OCI-LY7 (cell line): ENCODE data around the gene PPP1R3A. TPM values are rescaled to one million over a fixed set of nuclear protein-coding genes. Genes with fewer than 3 reads are reported as not detected.

Experiments
- BruUV-seq: library from RNA; stranded (reverse); fragments of 400-500 nt; replicated peaks from 2 replicates; lab custom pipeline; 2021; lab: Mats Ljungman, UMichigan
- CTCF ChIA-PET: fragments of 300-600 bp; sonication (Branson Sonifier 250); formaldehyde crosslinking; loops from one replicate; lab custom pipeline; 2022; ENCODE audit warnings: antibody characterized with exemption; ENCODE audit not compliant: unreplicated experiment; lab: Charles Lee
- POLR2A ChIA-PET: fragments of 300-600 bp; sonication (Branson Sonifier 250); formaldehyde crosslinking; loops from one replicate; lab custom pipeline; 2022; ENCODE audit warnings: antibody characterized with exemption; lab: Charles Lee
- DNase-seq: peaks from one replicate; pipeline ENCODE4 v3.0.0-alpha.2; 2015; ENCODE audit warnings: low spot score
- H2AFZ ChIP-seq: fragments of 200-600 bp; sonication (generic), shearing (Covaris generic); 2 replicates; pipeline ENCODE4 v1.6.1; 2014; ENCODE audit warnings: mild to moderate bottlenecking, antibody characterized with exemption, low read length, moderate library complexity
- H3K27ac ChIP-seq: fragments of 200-600 bp; sonication (generic); 2 replicates; pipeline ENCODE4 v1.5.1; 2014; ENCODE audit warnings: mixed run types, low read depth, mild to moderate bottlenecking, moderate library complexity, low read length, inconsistent platforms; ENCODE audit not compliant: poor library complexity, severe bottlenecking
- H3K36me3 ChIP-seq: fragments of 200-600 bp; sonication (generic); 2 replicates; pipeline ENCODE4 v1.6.1; 2014; ENCODE audit warnings: mild to moderate bottlenecking, antibody characterized with exemption, low read length, moderate library complexity, mixed read lengths; ENCODE audit not compliant: insufficient read depth
- H3K4me1 ChIP-seq: fragments of 200-600 bp; sonication (generic); 2 replicates; pipeline ENCODE4 v1.5.1; 2014; ENCODE audit warnings: mild to moderate bottlenecking, low read length; ENCODE audit not compliant: insufficient read depth, poor library complexity, severe bottlenecking
- H3K4me2 ChIP-seq: fragments of 200-600 bp; sonication (generic); 2 replicates; pipeline ENCODE4 v1.6.1; 2014; ENCODE audit warnings: mild to moderate bottlenecking, low read length
- H3K4me3 ChIP-seq: fragments of 200-600 bp; sonication (generic); 2 replicates; pipeline ENCODE4 v1.5.1; 2014; ENCODE audit warnings: mild to moderate bottlenecking, low read depth, low read length; ENCODE audit not compliant: poor library complexity, severe bottlenecking
- H3K79me2 ChIP-seq: fragments of 200-600 bp; sonication (generic); 2 replicates; pipeline ENCODE4 v1.6.1; 2016; ENCODE audit warnings: low read depth, mild to moderate bottlenecking, low read length, moderate library complexity, mixed read lengths; ENCODE audit not compliant: insufficient read depth
- H3K9me2 ChIP-seq: fragments of 200-600 bp; sonication (generic); 2 replicates; pipeline ENCODE4 v1.6.1; 2016; ENCODE audit warnings: mild to moderate bottlenecking, low read length, mixed read lengths; ENCODE audit not compliant: insufficient read depth
- H3K9me3 ChIP-seq: fragments of 200-600 bp; sonication (generic); 2 replicates; pipeline ENCODE4 v1.6.1; 2014; ENCODE audit warnings: mild to moderate bottlenecking, mixed run types, low read length, mixed read lengths
- H4K20me1 ChIP-seq: fragments of 200-600 bp; sonication (generic); 2 replicates; pipeline ENCODE4 v1.6.1; 2014; ENCODE audit warnings: mild to moderate bottlenecking, antibody characterized with exemption, low read length, moderate library complexity, mixed read lengths; ENCODE audit not compliant: insufficient read depth
- CTCF ChIP-seq: fragments of 200-600 bp; sonication (generic); conservative IDR thresholded peaks from 2 replicates; pipeline ENCODE4 v1.5.1; 2014; ENCODE audit warnings: mild to moderate bottlenecking, antibody characterized with exemption, low read length, moderate library complexity, mixed read lengths
- EZH2phosphoT487 ChIP-seq: fragments of 200-600 bp; sonication (generic); IDR thresholded peaks from 2 replicates; pipeline ENCODE4 v1.6.1; 2018; ENCODE audit warnings: low read depth, borderline replicate concordance, mild to moderate bottlenecking, mixed run types, antibody characterized with exemption, low read length, moderate library complexity, mixed read lengths
- intact Hi-C: fragments of 100-400 bp; cut with micrococcal nuclease; formaldehyde crosslinking; loops from one replicate; pipeline ENCODE4 v1.10.0; 2022; ENCODE audit not compliant: unreplicated experiment
- total RNA-seq, 2 experiments: library from RNA; depleted of rRNA in 1 of 2; stranded (reverse); fragments of >200 nt in 1 of 2; shearing (Covaris generic) in 1 of 2; gene quantifications; 2 replicates each; pipeline ENCODE4 v1.2.3, GENCODE V29; 2014 to 2022

The PPP1R3A gene
- total RNA-seq, 2 experiments from 2014 or later = not detected

GRCh38 chr7:113917840-113918239 lies 969 bp downstream of the PPP1R3A start:
- DNase-seq = no peak
- ChIA-PET CTCF (no interaction called here), POLR2A (no interaction called here)
- Histone ChIP-seq H3K4me1 (no peaks in the 10 kb centered on the region), H3K9me3 (no peaks in the 10 kb centered on the region), H2AFZ (no peak overlapping the region), H3K36me3 (no peaks in the 10 kb centered on the region), H3K9me2 (no peaks in the 10 kb centered on the region), H3K79me2 (no peaks in the 10 kb centered on the region), H3K27ac (no peak overlapping the region), H3K4me3 (no peak overlapping the region), H3K4me2 (no peak overlapping the region), H4K20me1 (no peaks in the 10 kb centered on the region)
- BruUV-seq = no TSS peak
- TF ChIP-seq CTCF (no peak), EZH2phosphoT487 (no peak)
- intact Hi-C loops = no loop called here

- no peak for DNase-seq
- Histone ChIP-seq H2AFZ (no peak overlapping the region), H3K79me2 (no peaks in the 10 kb centered on the region), H3K9me2 (no peaks in the 10 kb centered on the region), H3K4me3 (no peak overlapping the region), H3K4me2 (no peak overlapping the region), H3K27ac (no peak overlapping the region), H3K4me1 (no peaks in the 10 kb centered on the region), H3K9me3 (no peaks in the 10 kb centered on the region), H3K36me3 (no peaks in the 10 kb centered on the region), H4K20me1 (no peaks in the 10 kb centered on the region)
- ChIA-PET POLR2A (interaction anchor here (0.6 kb wide), 1 partner anchor 1729 kb away, joined by 3 read pairs; no protein-coding TSS in a partner anchor), CTCF (no interaction called here)
- no TSS peak for BruUV-seq
- intact Hi-C loops = no loop called here
- no peak for TF ChIP-seq CTCF
- TF ChIP-seq EZH2phosphoT487 = no peak
Measured at GRCh38 chr7:113915956-113916355, 2.9 kb downstream of the PPP1R3A start.

GRCh38 chr7:113912876-113913275 lies 5.9 kb downstream of the PPP1R3A start:
- Histone ChIP-seq H3K9me2 (no peaks in the 10 kb centered on the region), H3K4me2 (no peak overlapping the region), H4K20me1 (no peaks in the 10 kb centered on the region), H3K79me2 (no peaks in the 10 kb centered on the region), H2AFZ (no peak overlapping the region), H3K9me3 (no peaks in the 10 kb centered on the region), H3K4me3 (no peak overlapping the region), H3K36me3 (no peaks in the 10 kb centered on the region), H3K4me1 (no peaks in the 10 kb centered on the region), H3K27ac (no peak overlapping the region)
- ChIA-PET POLR2A (no interaction called here), CTCF (no interaction called here)
- DNase-seq = no peak
- BruUV-seq = no TSS peak
- TF ChIP-seq EZH2phosphoT487 = no peak
- TF ChIP-seq CTCF = no peak
- intact Hi-C loops = no loop called here
